Caco-2 (cell line): ENCODE measurements around the gene DLG2. TPM values are rescaled to one million over a fixed set of nuclear protein-coding genes. Genes with fewer than 3 reads are reported as not detected.
"Not testable (repeated sequence)": the region's sequence is repeated elsewhere in the genome, so short reads cannot be mapped to it uniquely, and the experiment has no call there.

Source experiments
- BruUV-seq: library from RNA; stranded (reverse); fragments of 400-500 nt; replicated peaks from 2 replicates; lab custom pipeline; 2021; lab: Mats Ljungman, UMichigan
- CTCF ChIA-PET: fragments of 300-600 bp; sonication (Branson Sonifier 250); formaldehyde crosslinking; loops from one replicate; lab custom pipeline; 2022; ENCODE audit warnings: antibody characterized with exemption; lab: Charles Lee
- POLR2A ChIA-PET: fragments of 300-600 bp; sonication (Branson Sonifier 250); formaldehyde crosslinking; loops from one replicate; lab custom pipeline; 2022; ENCODE audit warnings: antibody characterized with exemption; lab: Charles Lee
- DNase-seq, 2 experiments: peaks; one replicate each; pipeline versions ENCODE4 v3.0.0 to v3.0.0-alpha.2; 2020 to 2022
- H3K27me3 ChIP-seq: replicated peaks from 2 replicates; pipeline ENCODE4 v1.6.0; 2011; ENCODE audit warnings: low read length; ENCODE audit not compliant: control insufficient read depth, insufficient read depth
- H3K36me3 ChIP-seq: 2 replicates; pipeline ENCODE4 v1.5.1; 2011; ENCODE audit warnings: low read length; ENCODE audit not compliant: control insufficient read depth, insufficient read depth
- H3K4me1 ChIP-seq: fragments of 250-450 bp; sonication (Bioruptor Pico); 2 replicates; pipeline ENCODE4 v1.5.1; 2020; ENCODE audit warnings: mild to moderate bottlenecking
- H3K4me3 ChIP-seq: 2 replicates; pipeline ENCODE4 v1.5.1; 2011; ENCODE audit warnings: low read depth, mild to moderate bottlenecking, control low read depth, low read length
- H3K9me3 ChIP-seq: fragments of 250-450 bp; sonication (Bioruptor Pico); 2 replicates; pipeline ENCODE4 v1.5.1; 2020; ENCODE audit warnings: mild to moderate bottlenecking, moderate library complexity
- H3K27ac Mint-ChIP-seq: one replicate; pipeline ENCODE4 v1.8.0; 2022; ENCODE audit warnings: mixed read lengths; ENCODE audit not compliant: unreplicated experiment
- H3K27me3 Mint-ChIP-seq: one replicate; pipeline ENCODE4 v1.8.0; 2022; ENCODE audit warnings: mixed read lengths; ENCODE audit not compliant: insufficient read depth, unreplicated experiment
- H3K36me3 Mint-ChIP-seq: one replicate; pipeline ENCODE4 v1.8.0; 2022; ENCODE audit warnings: mild to moderate bottlenecking, mixed read lengths; ENCODE audit not compliant: insufficient read depth, unreplicated experiment
- H3K4me1 Mint-ChIP-seq: one replicate; pipeline ENCODE4 v1.8.0; 2022; ENCODE audit warnings: low read depth, mixed read lengths; ENCODE audit not compliant: unreplicated experiment
- H3K4me3 Mint-ChIP-seq: one replicate; pipeline ENCODE4 v1.8.0; 2022; ENCODE audit warnings: mild to moderate bottlenecking, moderate library complexity, mixed read lengths; ENCODE audit not compliant: unreplicated experiment
- H3K9me3 Mint-ChIP-seq: one replicate; pipeline ENCODE4 v1.8.0; 2022; ENCODE audit warnings: mixed read lengths; ENCODE audit not compliant: unreplicated experiment
- CTCF ChIP-seq, 2 experiments: fragments of 200-600 bp in 1 of 2; IDR thresholded peaks; 1 replicate in 1 of 2; 2 replicates in 1 of 2; pipeline versions ENCODE4 v1.5.1 to v1.8.0; 2011 to 2022; ENCODE audit warnings: antibody characterized with exemption in 1 of 2, control low read depth in 1 of 2, inconsistent platforms in 1 of 2, low read depth in 1 of 2, low read length in 1 of 2, mild to moderate bottlenecking in 1 of 2, moderate library complexity in 1 of 2; ENCODE audit not compliant: insufficient read depth in 1 of 2, severe bottlenecking in 1 of 2, unreplicated experiment in 1 of 2
- intact Hi-C: fragments of 100-400 bp; cut with micrococcal nuclease; formaldehyde crosslinking; loops from one replicate; pipeline ENCODE4 v1.10.0; 2022; ENCODE audit not compliant: unreplicated experiment
- total RNA-seq: library from RNA; stranded (reverse); gene quantifications from 2 replicates; pipeline ENCODE4 v1.2.3, GENCODE V29; 2022

Gene DLG2
- total RNA-seq, 1 experiment from 2014 or later: 21.6 TPM

GRCh38 chr11:85279267-85279666 lies 347.9 kb downstream of the DLG2 start:
- Histone ChIP-seq H3K27me3 (no peaks in the 10 kb centered on the region), H3K36me3 (no peaks in the 10 kb centered on the region), H3K9me3 (no peaks in the 10 kb centered on the region), H3K4me1 (no peaks in the 10 kb centered on the region), H3K4me3 (no peak overlapping the region)
- no peak overlapping the region for H3K27ac Mint-ChIP-seq
- no peaks in the 10 kb centered on the region for H3K36me3 Mint-ChIP-seq
- H3K4me1 Mint-ChIP-seq: no peaks in the 10 kb centered on the region
- BruUV-seq: no TSS peak
- no peak for DNase-seq
- H3K27me3 Mint-ChIP-seq: peaks cover 3% of the 10 kb centered on the region
- H3K4me3 Mint-ChIP-seq: no peak overlapping the region
- ChIA-PET CTCF (no interaction called here), POLR2A (no interaction called here)
- intact Hi-C loops: no loop called here
- TF ChIP-seq CTCF (IDR thresholded peaks at IDR 0.05; ENCODE audit: insufficient read depth in 1 of 2, low read depth in 1 of 2, low read length in 1 of 2, severe bottlenecking in 1 of 2, unreplicated experiment in 1 of 2): no peak
- no peaks in the 10 kb centered on the region for H3K9me3 Mint-ChIP-seq

- Histone ChIP-seq H3K4me3 (no peak overlapping the region), H3K4me1 (no peaks in the 10 kb centered on the region), H3K36me3 (no peaks in the 10 kb centered on the region), H3K9me3 (no peaks in the 10 kb centered on the region), H3K27me3 (no peaks in the 10 kb centered on the region)
- no TSS peak for BruUV-seq
- no peak for DNase-seq
- no peak for TF ChIP-seq CTCF (IDR thresholded peaks at IDR 0.05; ENCODE audit: insufficient read depth in 1 of 2, low read depth in 1 of 2, low read length in 1 of 2, severe bottlenecking in 1 of 2, unreplicated experiment in 1 of 2)
- no peaks in the 10 kb centered on the region for H3K4me1 Mint-ChIP-seq
- ChIA-PET CTCF (no interaction called here), POLR2A (no interaction called here)
- no peaks in the 10 kb centered on the region for H3K36me3 Mint-ChIP-seq
- peaks cover 3% of the 10 kb centered on the region for H3K27me3 Mint-ChIP-seq
- H3K4me3 Mint-ChIP-seq: no peak overlapping the region
- H3K27ac Mint-ChIP-seq: no peak overlapping the region
- intact Hi-C loops: no loop called here
- peaks cover under 1% of the 10 kb centered on the region for H3K9me3 Mint-ChIP-seq
Observed at GRCh38 chr11:85277693-85278092, 349.5 kb downstream of the DLG2 start.

GRCh38 chr11:85276332-85276731 lies 350.8 kb downstream of the DLG2 start:
- H3K27ac Mint-ChIP-seq: no peak overlapping the region
- BruUV-seq: no TSS peak
- CTCF ChIA-PET: no interaction called here

GRCh38 chr11:85270315-85270714 lies 356.8 kb downstream of the DLG2 start:
- H3K27ac Mint-ChIP-seq, BruUV-seq, DNase-seq, H3K4me1 Mint-ChIP-seq, H3K9me3 ChIP-seq, H3K4me3 Mint-ChIP-seq, POLR2A ChIA-PET, H3K36me3 Mint-ChIP-seq, H3K4me1 ChIP-seq, H3K4me3 ChIP-seq, intact Hi-C loops, H3K27me3 Mint-ChIP-seq, H3K36me3 ChIP-seq, H3K27me3 ChIP-seq, CTCF ChIA-PET: not testable (repeated sequence)
- peaks cover 11% of the 10 kb centered on the region for H3K9me3 Mint-ChIP-seq

More at GRCh38 chr11:85276332-85276731, 350.8 kb downstream of the DLG2 start:
- intact Hi-C loops: no loop called here
- POLR2A ChIA-PET: no interaction called here
- no peak for DNase-seq
- no peaks in the 10 kb centered on the region for H3K27me3 ChIP-seq
- no peaks in the 10 kb centered on the region for H3K9me3 ChIP-seq
- no peak overlapping the region for H3K4me3 ChIP-seq
- Mint-ChIP-seq H3K36me3 (no peaks in the 10 kb centered on the region), H3K4me3 (no peak overlapping the region), H3K4me1 (no peaks in the 10 kb centered on the region), H3K27me3 (peaks cover 3% of the 10 kb centered on the region), H3K9me3 (peaks cover 11% of the 10 kb centered on the region)
- TF ChIP-seq CTCF (IDR thresholded peaks at IDR 0.05; ENCODE audit: insufficient read depth in 1 of 2, low read depth in 1 of 2, low read length in 1 of 2, severe bottlenecking in 1 of 2, unreplicated experiment in 1 of 2): no peak
- no peaks in the 10 kb centered on the region for H3K36me3 ChIP-seq
- H3K4me1 ChIP-seq: no peaks in the 10 kb centered on the region
